H1 (cell line): Measurements from ENCODE around the gene PCNX3. TPM values are rescaled to one million over a fixed set of nuclear protein-coding genes. Genes with fewer than 3 reads are reported as not detected.

Source experiments
- CTCF ChIA-PET: fragments of 300-600 bp; sonication (Branson Sonifier 250); formaldehyde crosslinking; loops from one replicate; lab custom pipeline; 2021; ENCODE audit not compliant: partially characterized antibody; lab: Charles Lee
- POLR2A ChIA-PET: fragments of 300-600 bp; sonication (Branson Sonifier 250); formaldehyde crosslinking; loops from one replicate; lab custom pipeline; 2021; ENCODE audit warnings: inconsistent platforms; ENCODE audit not compliant: partially characterized antibody; lab: Charles Lee
- DNase-seq, 2 experiments: peaks; one replicate each; pipeline versions ENCODE4 v3.0.0 to v3.0.0-alpha.2; 2010 to 2022; ENCODE audit warnings: low spot score in 2 of 2, low read depth in 1 of 2, mixed read lengths in 1 of 2
- FAIRE-seq: peaks from 2 replicates; lab custom pipeline; 2011; peaks lifted over from hg19 to GRCh38; lab: Jason Lieb, UNC
- H2AFZ ChIP-seq: 2 replicates; pipeline ENCODE4 v1.8.1; 2012; ENCODE audit warnings: low read length, inconsistent platforms
- H2AK5ac ChIP-seq: 2 replicates; pipeline ENCODE4 v1.6.1; 2013; ENCODE audit warnings: low read depth, low read length
- H2BK120ac ChIP-seq: replicated peaks from 2 replicates; pipeline ENCODE3; 2013; ENCODE audit warnings: low read depth, low read length, inconsistent platforms
- H2BK12ac ChIP-seq: 2 replicates; pipeline ENCODE4 v1.6.1; 2013; ENCODE audit warnings: low read depth, low read length
- H2BK15ac ChIP-seq: 2 replicates; pipeline ENCODE4 v1.6.1; 2013; ENCODE audit warnings: low read length
- H2BK20ac ChIP-seq: 2 replicates; pipeline ENCODE4 v1.6.1; 2013; ENCODE audit warnings: low read length
- H2BK5ac ChIP-seq: 2 replicates; pipeline ENCODE4 v1.6.1; 2013; ENCODE audit warnings: low read depth, low read length
- H3K14ac ChIP-seq: 2 replicates; pipeline ENCODE4 v1.6.1; 2013; ENCODE audit warnings: inconsistent platforms; ENCODE audit not compliant: insufficient read length
- H3K18ac ChIP-seq: 2 replicates; pipeline ENCODE4 v1.6.1; 2013; ENCODE audit warnings: low read length; ENCODE audit errors: extremely low read depth
- H3K23ac ChIP-seq: 2 replicates; pipeline ENCODE4 v1.6.1; 2013; ENCODE audit warnings: inconsistent platforms; ENCODE audit not compliant: insufficient read length
- H3K23me2 ChIP-seq: 2 replicates; pipeline ENCODE4 v1.6.1; 2013; ENCODE audit warnings: low read depth, low read length
- H3K27ac ChIP-seq: 2 replicates; pipeline ENCODE4 v1.6.1; 2011; ENCODE audit warnings: low read depth, low read length, inconsistent platforms
- H3K27me3 ChIP-seq, 4 experiments: replicated peaks in 1 of 4; 1 replicate in 1 of 4; 2 replicates in 3 of 4; pipeline versions ENCODE4 v1.6.1 to v1.8.1; 2011 to 2013; ENCODE audit warnings: low read length in 3 of 4, mild to moderate bottlenecking in 3 of 4, inconsistent platforms in 2 of 4, mixed read lengths in 2 of 4, moderate library complexity in 1 of 4; ENCODE audit not compliant: control insufficient read depth in 3 of 4, insufficient read depth in 3 of 4; ENCODE audit errors: extremely low read depth in 1 of 4
- H3K36me3 ChIP-seq, 4 experiments: 2 replicates each; pipeline versions ENCODE4 v1.6.1 to v1.8.1; 2011 to 2013; ENCODE audit warnings: mild to moderate bottlenecking in 4 of 4, low read length in 3 of 4, moderate library complexity in 2 of 4, control low read depth in 1 of 4, inconsistent platforms in 1 of 4; ENCODE audit not compliant: insufficient read depth in 4 of 4, control insufficient read depth in 2 of 4
- H3K4ac ChIP-seq: replicated peaks from 2 replicates; pipeline ENCODE3; 2013; ENCODE audit warnings: low read length, low read depth, mixed read lengths, inconsistent platforms; ENCODE audit not compliant: insufficient read length
- H3K4me1 ChIP-seq, 4 experiments: replicated peaks in 1 of 4; 1 replicate in 1 of 4; 2 replicates in 3 of 4; pipeline versions ENCODE4 v1.6.1 to v1.8.1; 2011 to 2013; ENCODE audit warnings: low read length in 3 of 4, inconsistent platforms in 2 of 4, mixed read lengths in 1 of 4; ENCODE audit not compliant: insufficient read depth in 4 of 4, control insufficient read depth in 3 of 4
- H3K4me2 ChIP-seq, 2 experiments: 2 replicates each; pipeline versions ENCODE4 v1.6.1 to v1.8.1; 2011 to 2013; ENCODE audit warnings: low read depth in 2 of 2, low read length in 2 of 2, control low read depth in 1 of 2, inconsistent platforms in 1 of 2, mild to moderate bottlenecking in 1 of 2; ENCODE audit not compliant: insufficient read depth in 1 of 2
- H3K4me3 ChIP-seq, 4 experiments: fragments of 200-600, 300-600 bp in 1 of 4; sonication (generic), shearing (Covaris generic), sonication (Bioruptor Twin) in 1 of 4; 2 replicates each; pipeline versions ENCODE4 v1.5.1 to v1.8.1; 2011 to 2016; ENCODE audit warnings: low read length in 4 of 4, low read depth in 3 of 4, control low read depth in 2 of 4, inconsistent platforms in 2 of 4, mild to moderate bottlenecking in 2 of 4, mixed read lengths in 1 of 4, moderate library complexity in 1 of 4; ENCODE audit not compliant: insufficient read depth in 2 of 4; ENCODE audit errors: extremely low read depth in 1 of 4
- H3K56ac ChIP-seq: replicated peaks from 2 replicates; pipeline ENCODE3; 2013; ENCODE audit warnings: low read depth, mild to moderate bottlenecking, mixed read lengths, low read length, inconsistent platforms; ENCODE audit not compliant: insufficient read length
- H3K79me1 ChIP-seq: 2 replicates; pipeline ENCODE4 v1.6.1; 2013; ENCODE audit warnings: low read depth, low read length, control low read depth
- H3K79me2 ChIP-seq, 2 experiments: 2 replicates each; pipeline versions ENCODE4 v1.6.1 to v1.8.1; 2012 to 2013; ENCODE audit warnings: low read length in 2 of 2, mild to moderate bottlenecking in 2 of 2, inconsistent platforms in 1 of 2; ENCODE audit not compliant: insufficient read depth in 2 of 2, control insufficient read depth in 1 of 2
- H3K9ac ChIP-seq, 4 experiments: replicated peaks in 1 of 4; 1 replicate in 1 of 4; 2 replicates in 3 of 4; pipeline versions ENCODE4 v1.6.1 to v1.8.1; 2011 to 2013; ENCODE audit warnings: low read depth in 3 of 4, low read length in 3 of 4, control low read depth in 2 of 4, mild to moderate bottlenecking in 2 of 4, moderate library complexity in 2 of 4, inconsistent platforms in 1 of 4; ENCODE audit errors: extremely low read depth in 1 of 4
- H3K9me3 ChIP-seq, 2 experiments: 2 replicates each; pipeline versions ENCODE4 v1.6.1 to v1.8.1; 2012 to 2013; ENCODE audit warnings: mild to moderate bottlenecking in 2 of 2, moderate library complexity in 2 of 2, control low read depth in 1 of 2, inconsistent platforms in 1 of 2, low read depth in 1 of 2, low read length in 1 of 2, mixed read lengths in 1 of 2; ENCODE audit not compliant: insufficient read depth in 2 of 2
- H4K20me1 ChIP-seq, 2 experiments: replicated peaks in 1 of 2; 2 replicates each; pipeline versions ENCODE3 to v1.8.1; 2011 to 2013; ENCODE audit warnings: inconsistent platforms in 2 of 2, low read length in 2 of 2, mild to moderate bottlenecking in 1 of 2; ENCODE audit not compliant: insufficient read depth in 2 of 2, control insufficient read depth in 1 of 2
- H4K5ac ChIP-seq: 2 replicates; pipeline ENCODE4 v1.6.1; 2013; ENCODE audit warnings: low read length, low read depth, mixed read lengths, inconsistent platforms; ENCODE audit not compliant: insufficient read length
- H4K8ac ChIP-seq: 2 replicates; pipeline ENCODE4 v1.8.0; 2013; ENCODE audit warnings: mild to moderate bottlenecking, moderate library complexity, low read length, inconsistent platforms; ENCODE audit not compliant: insufficient read depth; ENCODE audit errors: extremely low read depth
- H4K91ac ChIP-seq: replicated peaks from 2 replicates; pipeline ENCODE3; 2013; ENCODE audit warnings: low read length, mixed read lengths, inconsistent platforms; ENCODE audit not compliant: insufficient read length
- EP300 ChIP-seq, 2 experiments: IDR thresholded peaks; 1 replicate in 1 of 2; 2 replicates in 1 of 2; pipeline ENCODE4 v1.6.1; 2011 to 2012; ENCODE audit warnings: low read depth in 2 of 2, low read length in 2 of 2, mild to moderate bottlenecking in 2 of 2, borderline replicate concordance in 1 of 2, inconsistent platforms in 1 of 2, moderate library complexity in 1 of 2
- MAFK ChIP-seq: IDR thresholded peaks from 2 replicates; pipeline ENCODE4 v1.6.1; 2012; ENCODE audit warnings: low read depth, mild to moderate bottlenecking, improper control_type of control experiment, low read length
- SAP30 ChIP-seq: fragments of 300-600 bp; sonication (generic); IDR thresholded peaks from 2 replicates; pipeline ENCODE4 v1.7.1; 2012; ENCODE audit warnings: low read length, moderate library complexity, mild to moderate bottlenecking, inconsistent platforms; ENCODE audit not compliant: insufficient read depth, insufficient replicate concordance
- SIRT6 ChIP-seq: IDR thresholded peaks from one replicate; pipeline ENCODE4 v1.7.1; 2012; ENCODE audit warnings: low read length, inconsistent platforms
- WGBS, 2 experiments: shearing (Covaris generic) in 1 of 2; methylation state at CpG; one replicate each; pipeline versions ENCODE4 v1.1.6 to v1.1.7; 2013 to 2015; ENCODE audit warnings: low lambda C conversion rate in 2 of 2, mixed read lengths in 2 of 2, inconsistent platforms in 1 of 2, low coverage in 1 of 2, missing lambda C conversion rate in 1 of 2; ENCODE audit not compliant: insufficient replicate concordance in 2 of 2, insufficient coverage in 1 of 2, insufficient read length in 1 of 2; ENCODE audit errors: extremely low coverage in 1 of 2, missing lambda C conversion rate in 1 of 2; 5-methylcytosine and 5-hydroxymethylcytosine counted together
- polyA plus RNA-seq, 7 experiments: library from polyadenylated mRNA; depleted of rRNA in 3 of 7; stranded (reverse) in 5 of 7; unstranded in 2 of 7; fragments of >200 nt in 5 of 7; fragments of 200-250 nt in 2 of 7; gene quantifications; 1 replicate in 5 of 7; 2 replicates in 1 of 7; 4 replicates in 1 of 7; pipeline versions ENCODE4 v1.2.1 to v1.2.3, GENCODE V29; 2011 to 2013; ENCODE audit warnings: missing spikeins in 2 of 7, mixed read lengths in 2 of 7
- total RNA-seq: library from RNA; stranded (reverse); fragmentation: NEBNext Ultra II Directional; extraction: Animal tissue kit (Norgen Biotek cat#: 25700); gene quantifications from 2 replicates; pipeline ENCODE4 v1.2.1, GENCODE V29; 2021
- TF ChIP-seq, protein P1 (sequence below): IDR thresholded peaks from 2 replicates; pipeline ENCODE4 v1.6.1; 2012; ENCODE audit warnings: inconsistent platforms

The PCNX3 gene
- total and polyA plus RNA-seq, 2 of the 8 experiments (the other 6 are each of a cell fraction or from before 2014, with no cell fraction given): 27.2 to 38.8 TPM

- H3K4me1 ChIP-seq: peaks cover 0 to 26% (median 13%) of the 10 kb centered on the region in 4 experiments; a peak in 5 of 7 replicates
- peak overlapping the region; percentile 69 to 87; a peak in 2 of 4 replicates for H3K4me2 ChIP-seq
- CTCF ChIA-PET: interaction anchor here (0.6 to 3.8 kb wide), 8 partner anchors 9 to 92 kb away, joined by 3 to 30 read pairs (median 3); no protein-coding TSS in a partner anchor
- H4K8ac ChIP-seq: peak overlapping the region; percentile 22; the same call in 1 of the 2 replicates
- no peak overlapping the region for H3K18ac ChIP-seq
- peaks cover 34% of the 10 kb centered on the region for H3K79me1 ChIP-seq
- no peak overlapping the region for H3K9ac ChIP-seq
- no peak for DNase-seq
- no peak for FAIRE-seq
- peak overlapping the region in 3 of 4 experiments; percentile 4 to 88 (median 63); a peak in 1 of 8 replicates for H3K4me3 ChIP-seq
- no peak for TF ChIP-seq MAFK
- TF ChIP-seq SIRT6: no peak
- no peak for TF ChIP-seq EP300 (IDR thresholded peaks at IDR 0.05; ENCODE audit: borderline replicate concordance in 1 of 2, low read depth in 2 of 2, low read length in 2 of 2)
- no peak for TF ChIP-seq SAP30
- TF ChIP-seq, protein P1, sequence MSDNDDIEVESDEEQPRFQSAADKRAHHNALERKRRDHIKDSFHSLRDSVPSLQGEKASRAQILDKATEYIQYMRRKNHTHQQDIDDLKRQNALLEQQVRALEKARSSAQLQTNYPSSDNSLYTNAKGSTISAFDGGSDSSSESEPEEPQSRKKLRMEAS: no peak
- H4K20me1 ChIP-seq: peaks cover 8 to 27% of the 10 kb centered on the region in 2 experiments
- H2BK15ac ChIP-seq: no peak overlapping the region
- no peak overlapping the region for H3K14ac ChIP-seq
- POLR2A ChIA-PET: interaction anchor here (0.8 to 4.4 kb wide), 13 partner anchors 11 to 241 kb away, joined by 3 to 41 read pairs (median 3); partner anchors contain the start of genes FAM89B, KCNK7, NEAT1 and SIPA1
- WGBS, 2 experiments: 90% methylated on average over 7 of the region's 7 CpGs; no CpG with 5 or more reads in 1 of the 2 experiments
- H4K91ac ChIP-seq: peak overlapping the region; percentile 18
- no peak overlapping the region for H4K5ac ChIP-seq
- peaks cover 17% of the 10 kb centered on the region for H3K23me2 ChIP-seq
- H3K27me3 ChIP-seq: no peaks in the 10 kb centered on the region; a peak in 1 of 7 replicates
- H2BK120ac ChIP-seq: no peak overlapping the region
- no peak overlapping the region for H2BK5ac ChIP-seq
- H2AK5ac ChIP-seq: no peak overlapping the region
- no peak overlapping the region for H2BK20ac ChIP-seq
- no peak overlapping the region for H3K23ac ChIP-seq
- no peaks in the 10 kb centered on the region for H3K9me3 ChIP-seq
- H2BK12ac ChIP-seq: no peak overlapping the region
- peaks cover 0 to 5% (median 2%) of the 10 kb centered on the region in 4 experiments; a peak in 1 of 8 replicates for H3K36me3 ChIP-seq
- H3K56ac ChIP-seq: no peak overlapping the region
- H3K4ac ChIP-seq: no peak overlapping the region
- no peak overlapping the region for H3K27ac ChIP-seq
- H3K79me2 ChIP-seq: peaks cover 11 to 27% of the 10 kb centered on the region in 2 experiments
- no peak overlapping the region for H2AFZ ChIP-seq
These were observed 2.9 kb upstream of the PCNX3 start for GRCh38 chr11:65612691-65613090.
